Stimulated activated CD8-positive, alpha-beta memory T cell treated with anti-CD3 and anti-CD28 coated beads, Interleukin-4, amount 100 ng/mL, for 4 hours (primary cell): ENCODE results near the gene RPS6KB2.
A peak's percentile ranks its signal among the peaks of the same experiment; 100 is the strongest.

Experiments used
- DNase-seq, 2 donors: peaks; one replicate each; pipeline ENCODE4 v3.0.0-alpha.2; 2020; ENCODE audit warnings: low read depth in 2 of 2, low spot score in 1 of 2

Gene RPS6KB2

DNA sequence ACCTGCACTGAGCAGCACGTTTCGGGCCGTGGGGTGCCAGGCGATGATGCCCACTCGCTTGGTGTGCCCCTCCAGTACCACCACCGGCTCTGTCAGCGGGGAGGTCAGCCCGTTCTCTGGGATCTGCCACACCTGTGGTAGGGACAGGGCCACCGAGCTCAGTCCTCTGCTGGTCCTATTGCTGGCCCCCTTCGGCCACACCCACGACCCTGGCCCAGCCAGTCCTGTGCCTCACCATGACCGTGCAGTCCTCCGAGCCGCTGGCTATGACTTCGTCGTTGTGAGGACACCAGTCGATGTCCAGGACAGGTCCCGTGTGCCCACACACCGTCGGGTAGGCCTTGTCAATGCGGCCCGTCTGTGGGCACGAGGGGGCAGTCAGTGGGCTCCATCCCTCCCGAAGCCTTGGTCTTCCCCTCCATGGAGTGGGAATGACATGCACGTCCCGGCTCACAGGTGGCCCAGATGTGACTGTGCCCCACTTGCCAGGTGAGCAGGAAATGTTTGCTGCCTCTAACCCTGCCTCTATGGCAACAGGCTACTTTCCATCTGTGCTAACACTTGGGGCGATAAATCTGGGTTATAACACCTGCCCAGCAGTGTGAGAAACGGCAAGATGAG, 13.5 kb downstream of the RPS6KB2 start:
- no peak for DNase-seq

DNA sequence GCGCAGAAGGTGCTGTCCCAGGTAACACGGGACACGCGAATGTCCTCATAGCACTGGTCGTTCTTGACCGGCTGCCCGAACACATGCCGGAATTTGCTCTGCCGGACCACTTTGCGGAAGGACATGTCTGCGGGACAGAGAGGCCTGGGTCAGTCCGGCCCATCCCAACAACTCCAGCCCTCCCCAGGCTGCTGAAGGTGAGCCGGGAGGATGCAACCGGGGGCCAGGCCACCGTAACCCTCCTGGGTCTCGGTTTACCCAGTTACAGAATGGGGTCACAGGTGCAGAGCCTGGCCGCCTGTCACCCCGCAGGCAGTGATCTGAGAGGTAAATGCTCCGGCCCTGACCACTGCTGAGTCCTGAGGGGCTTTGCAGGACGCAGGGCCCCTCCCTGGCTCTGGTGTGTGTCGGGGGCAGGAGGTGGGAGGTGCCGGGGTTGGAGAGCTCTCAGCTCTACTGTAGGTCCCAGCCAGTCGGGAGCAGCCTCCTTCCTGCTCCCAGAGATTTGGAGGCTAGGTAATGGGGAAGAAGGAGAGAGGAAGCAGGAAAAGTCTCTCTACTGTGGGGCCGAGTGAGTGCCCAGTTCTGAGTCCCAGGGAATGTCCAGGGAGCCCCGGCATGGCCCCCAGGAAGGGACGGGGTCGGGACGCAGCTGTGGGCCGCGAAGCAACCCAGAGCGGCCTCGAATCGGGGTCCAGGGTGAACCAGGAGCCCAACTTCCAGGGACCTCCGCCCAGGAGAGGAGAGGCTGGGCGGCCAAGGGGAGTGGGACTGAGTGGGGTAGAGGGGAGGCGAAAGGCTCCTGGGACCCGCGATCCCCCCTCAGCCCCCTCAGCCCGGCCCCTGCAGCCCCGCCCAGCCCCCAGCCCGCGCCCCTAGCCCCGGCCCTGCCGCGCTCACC, 14.5 kb downstream of the RPS6KB2 start:
- DNase-seq, result no peak

GRCh38 chr11:67445515-67445914, 17.2 kb downstream of the RPS6KB2 start:
- DNase-seq, result no peak

- DNase-seq, result no peak
Observed at GRCh38 chr11:67448220-67448609, 19.9 kb downstream of the RPS6KB2 start.

DNA sequence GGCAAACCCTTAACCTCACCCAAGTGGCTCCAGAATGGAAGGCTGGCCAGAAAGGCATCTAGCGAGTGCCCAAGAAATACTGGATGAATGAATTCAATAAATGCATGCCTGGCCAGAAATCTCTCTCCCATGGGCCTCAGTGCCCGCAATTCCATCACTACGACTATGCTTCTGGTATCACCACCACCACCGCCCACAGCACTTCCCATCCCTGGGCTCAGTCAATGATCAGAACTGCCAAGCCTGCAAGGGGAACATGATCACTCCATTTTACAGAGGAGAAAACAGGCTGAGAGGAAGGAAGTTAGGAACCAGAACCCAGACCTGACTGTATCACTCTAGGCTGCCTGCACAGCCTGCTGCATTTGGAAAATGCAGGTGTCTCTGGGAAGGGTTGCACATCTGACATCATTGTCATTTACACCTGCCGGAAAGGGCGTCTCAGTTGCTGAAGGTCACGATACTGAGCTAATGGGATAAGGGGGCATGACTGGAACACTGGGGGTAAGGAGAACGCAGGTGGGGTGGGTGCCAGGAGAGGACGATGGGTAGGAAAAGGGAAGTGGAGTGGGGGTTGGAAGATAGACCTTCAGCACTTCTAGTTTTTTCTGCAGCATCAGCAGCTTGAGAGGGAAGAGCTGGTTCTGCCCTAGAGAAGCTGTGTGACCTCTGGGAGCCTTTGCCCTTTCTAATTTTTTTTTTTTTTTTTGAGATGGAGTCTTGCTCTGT, 21.0 kb downstream of the RPS6KB2 start:
- no peak for DNase-seq

DNA sequence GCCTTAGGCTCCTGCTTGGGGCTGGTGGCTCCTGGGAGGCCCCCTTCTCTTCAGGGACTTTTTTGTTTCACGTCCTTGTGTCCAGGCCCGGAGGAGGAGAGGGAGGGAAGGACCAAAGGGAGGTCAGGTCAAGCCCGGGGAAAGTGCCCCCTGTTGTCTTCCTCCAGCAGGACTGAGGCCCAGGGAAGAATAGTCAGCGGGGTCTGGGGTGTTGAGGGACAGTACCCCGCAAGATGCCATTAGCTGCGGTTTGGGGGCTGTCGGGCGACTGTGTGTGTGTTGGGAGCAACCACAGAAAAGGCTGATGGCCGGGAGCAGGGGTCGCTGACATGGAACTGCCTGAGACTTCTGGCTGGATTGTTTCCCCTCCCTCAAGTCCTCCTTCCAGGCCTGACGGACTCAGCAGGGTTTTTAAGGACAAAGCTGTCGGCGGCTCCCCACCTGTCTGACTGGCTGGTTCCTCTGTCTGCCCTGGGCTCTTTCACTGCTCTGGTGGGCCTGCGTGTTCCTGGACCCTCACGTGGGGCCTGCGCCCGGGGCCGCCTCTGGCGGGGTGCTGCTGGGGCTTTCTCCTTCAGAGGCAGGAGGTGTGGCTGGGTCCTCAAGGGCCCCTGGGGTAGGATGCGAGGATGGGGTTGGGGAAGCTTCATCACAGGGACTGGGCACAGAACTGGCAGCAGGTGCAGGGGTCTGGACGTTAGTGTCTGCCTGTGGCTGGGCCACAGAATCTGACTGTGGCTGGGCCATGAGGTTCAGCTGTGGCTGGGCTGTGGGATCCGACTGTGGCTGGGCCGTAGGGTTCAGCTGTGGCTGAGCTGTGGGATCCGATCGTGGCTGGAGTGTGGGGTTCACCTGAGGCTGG, 22.7 kb downstream of the RPS6KB2 start:
- DNase-seq, result no peak

DNA sequence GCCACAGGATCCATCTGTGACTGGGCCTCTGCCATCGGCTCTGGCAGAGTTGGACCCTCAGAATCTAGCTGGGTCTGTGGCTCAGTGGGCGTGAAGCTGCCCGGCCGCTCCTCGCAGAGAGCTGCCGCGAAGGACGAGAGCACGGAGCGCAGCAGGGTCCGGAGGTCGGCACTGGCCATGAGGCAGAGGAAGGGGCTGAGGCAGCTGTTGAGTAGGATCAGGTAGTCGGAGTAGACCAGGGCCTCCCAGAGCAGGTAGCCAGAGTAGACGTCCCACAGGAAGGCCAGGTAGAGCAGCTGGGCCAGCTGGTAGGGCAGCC, 23.3 kb downstream of the RPS6KB2 start:
- DNase-seq, result no peak

- DNase-seq, result no peak
Observed at GRCh38 chr11:67452141-67452952, 24.1 kb downstream of the RPS6KB2 start, which contains the start of gene GPR152. TSS of gene GPR152 (minus strand) at chr11:67452729. CDS start at chr11:67452724, 5 bp downstream.

DNA sequence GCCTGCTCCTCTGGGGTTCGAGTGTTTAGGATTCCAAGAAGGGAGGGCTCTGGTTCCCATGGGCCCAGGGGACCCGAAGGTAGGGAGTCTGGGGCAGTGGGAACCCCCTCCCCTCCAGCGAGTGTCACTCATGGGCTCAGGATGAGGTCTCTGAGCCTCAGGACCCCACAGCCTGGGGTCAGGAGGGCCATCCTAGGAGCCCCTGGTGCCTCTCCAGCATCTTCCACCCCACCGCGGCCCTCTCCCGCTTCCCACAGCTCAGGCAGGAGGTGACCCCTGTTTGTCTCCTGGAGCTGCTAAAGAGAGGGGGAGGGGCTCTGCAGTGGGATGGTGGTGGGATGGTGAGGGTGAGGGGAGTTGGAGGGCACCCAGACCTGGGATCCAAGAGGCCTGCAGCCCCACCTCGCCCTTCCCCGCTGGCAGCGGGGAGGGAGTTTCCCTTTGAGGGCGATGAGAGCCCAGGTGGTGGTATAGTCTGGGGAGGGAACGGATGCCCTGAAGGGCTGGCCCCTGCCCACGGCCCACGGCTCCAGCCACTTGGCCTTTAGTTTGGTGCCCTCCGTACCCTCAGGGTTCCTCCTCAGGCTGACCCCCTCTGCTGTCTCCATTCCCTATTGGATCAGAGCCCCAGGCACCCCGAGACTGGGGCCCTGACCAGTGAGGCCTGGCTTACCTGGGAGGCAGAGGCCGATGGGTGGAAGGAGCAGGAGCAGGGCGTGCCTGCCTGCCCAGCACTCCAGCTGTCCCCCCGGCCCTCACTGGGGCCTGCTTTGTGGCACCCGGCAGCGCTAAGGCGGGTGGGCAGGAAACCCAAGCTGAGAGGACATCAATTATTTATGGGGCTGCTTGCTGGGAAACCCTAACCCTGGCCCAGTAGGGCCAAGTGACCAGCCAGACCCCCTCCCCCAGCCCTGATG, 25.8 kb downstream of the RPS6KB2 start:
- DNase-seq, result no peak

- no peak for DNase-seq
Observed at GRCh38 chr11:67455054-67455453, 26.8 kb downstream of the RPS6KB2 start, which contains the start of gene CABP4. TSS of gene CABP4 (plus strand) at chr11:67455354. CDS start at chr11:67455424, 70 bp downstream.

GRCh38 chr11:67456068-67456705, 27.9 kb downstream of the RPS6KB2 start:
- DNase-seq, result no peak

DNA sequence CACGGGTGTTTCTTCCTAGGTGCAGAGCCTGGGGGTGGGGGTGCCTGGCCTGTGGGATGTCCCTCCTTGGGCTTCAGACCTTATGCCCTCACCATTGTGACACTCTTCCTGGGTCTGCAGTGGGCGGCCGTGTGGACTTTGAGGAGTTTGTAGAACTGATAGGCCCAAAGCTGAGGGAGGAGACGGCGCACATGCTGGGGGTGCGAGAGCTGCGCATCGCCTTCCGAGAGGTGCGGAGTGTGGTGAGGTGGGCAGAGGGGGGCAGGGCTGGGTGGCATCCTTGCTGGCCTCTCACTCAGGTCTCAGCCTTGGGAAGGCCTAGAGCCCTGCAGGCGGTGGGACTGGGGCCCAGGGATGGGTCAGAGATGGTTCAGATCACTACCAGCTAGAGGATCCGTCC, 29.2 kb downstream of the RPS6KB2 start:
- DNase-seq, result no peak

- no peak for DNase-seq
Observed at GRCh38 chr11:67458266-67458665, 30.0 kb downstream of the RPS6KB2 start.

DNA sequence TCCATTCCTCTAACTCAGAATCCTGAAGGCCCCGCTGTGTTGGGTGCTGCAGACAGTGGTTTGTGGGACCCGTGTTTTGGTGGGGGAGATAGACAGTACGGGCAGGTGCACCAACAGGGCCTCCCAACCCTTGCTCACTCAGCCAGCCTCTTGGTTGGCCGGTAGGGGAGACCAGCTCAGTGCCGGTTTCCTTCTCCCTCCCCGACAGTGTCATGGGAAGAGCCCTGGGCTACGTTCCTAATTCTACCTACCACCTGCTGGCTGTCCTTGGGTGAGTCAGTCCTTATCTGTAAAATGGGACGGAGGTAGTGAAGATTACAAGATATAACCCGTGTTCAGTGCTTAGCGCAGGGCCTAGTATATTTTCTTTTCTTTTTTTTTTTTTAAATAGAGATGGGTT, 34.9 kb downstream of the RPS6KB2 start:
- DNase-seq, result no peak

GRCh38 chr11:67463680-67464410, 35.6 kb downstream of the RPS6KB2 start:
- DNase-seq, result no peak

DNA sequence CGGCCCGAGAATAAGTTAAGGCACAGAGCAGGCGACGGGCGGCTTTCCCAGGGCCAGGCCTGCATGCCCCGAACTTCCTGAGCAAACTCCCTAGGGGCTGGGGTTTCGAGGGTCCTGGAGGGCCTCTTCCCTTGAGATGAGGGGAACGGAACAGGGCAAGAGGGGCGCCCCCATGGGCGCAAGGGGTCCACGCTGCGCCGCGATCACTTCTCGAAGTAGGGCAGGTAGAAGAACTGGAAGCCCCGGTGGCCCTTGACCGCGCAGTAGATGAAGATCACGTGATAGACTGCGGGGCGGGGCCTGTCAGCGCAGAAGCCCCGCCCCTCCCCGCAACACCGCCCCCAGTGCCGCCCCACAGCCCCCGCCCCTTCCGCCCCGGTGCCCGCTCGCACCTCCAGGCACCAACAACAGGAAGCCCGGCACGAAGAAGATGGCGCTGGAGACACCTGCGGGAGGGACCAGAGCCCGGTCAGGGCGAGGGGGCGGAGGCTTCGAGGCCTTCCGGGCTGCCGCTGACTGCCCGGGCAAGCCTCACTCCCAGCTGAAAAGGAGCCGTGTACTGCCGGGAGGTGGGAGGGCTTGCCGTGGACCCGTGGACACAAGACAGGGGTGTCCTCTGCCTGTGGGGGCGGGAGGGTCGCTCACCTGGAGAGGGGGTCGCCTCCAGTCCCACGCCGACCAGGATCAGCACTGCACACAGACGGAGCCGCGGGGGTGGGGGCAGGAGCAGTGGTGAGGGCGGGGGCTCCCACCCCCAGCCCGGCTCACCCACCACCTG, 36.3 kb downstream of the RPS6KB2 start:
- DNase-seq, result peak; percentile 70 to 87

GRCh38 chr11:67465189-67465510, 36.9 kb downstream of the RPS6KB2 start:
- DNase-seq, result no peak
